ENCODE data around the gene TRAF3IP1.

Gene TRAF3IP1

DNA sequence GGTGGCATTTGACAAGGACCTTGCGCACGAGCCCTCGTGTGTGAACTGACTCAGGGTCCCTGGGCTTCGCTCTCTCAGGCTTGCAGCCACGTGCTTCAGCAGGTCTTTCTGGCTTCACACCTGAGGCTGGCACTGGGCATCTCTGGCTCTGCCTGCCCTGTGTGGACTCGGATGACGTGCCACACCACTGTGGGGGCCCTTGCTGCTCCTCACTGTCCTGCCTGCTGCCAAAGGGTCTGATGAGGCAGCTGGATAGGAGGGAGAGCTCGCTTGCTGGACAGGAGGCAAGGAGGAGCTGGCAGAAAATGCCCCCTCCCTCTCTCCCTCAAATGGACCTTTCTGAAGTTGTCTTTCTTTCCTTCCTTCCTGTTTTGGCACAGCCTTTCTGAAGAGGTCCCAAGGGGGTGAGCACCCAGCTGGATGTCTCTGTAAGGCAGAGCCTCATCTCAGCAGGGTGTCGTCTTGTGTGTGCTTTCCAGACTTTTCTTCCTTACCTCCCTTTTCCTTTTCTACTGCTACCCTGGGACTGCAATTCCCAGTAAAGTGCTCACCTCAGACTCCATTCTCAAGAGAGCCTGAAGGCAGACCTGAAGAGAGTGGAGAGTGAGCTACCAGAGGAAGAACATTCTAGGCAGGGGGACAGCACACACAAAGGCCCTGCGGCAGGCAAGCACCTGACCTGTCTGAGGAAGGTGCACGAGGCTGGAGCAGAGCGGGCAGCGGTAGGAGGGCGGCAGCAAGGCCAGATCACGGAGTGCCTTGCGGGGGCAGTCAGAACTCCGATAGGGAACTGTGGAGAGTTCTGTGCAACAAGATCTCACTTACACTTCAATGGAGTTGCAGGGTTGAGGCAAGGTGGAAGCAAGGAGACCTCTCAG is 37.2 kb upstream of the TRAF3IP1 start:
- POLR2A ChIA-PET (ENCODE audit: low non-redundant PET): no interaction called here
- TF ChIP-seq, protein P1, sequence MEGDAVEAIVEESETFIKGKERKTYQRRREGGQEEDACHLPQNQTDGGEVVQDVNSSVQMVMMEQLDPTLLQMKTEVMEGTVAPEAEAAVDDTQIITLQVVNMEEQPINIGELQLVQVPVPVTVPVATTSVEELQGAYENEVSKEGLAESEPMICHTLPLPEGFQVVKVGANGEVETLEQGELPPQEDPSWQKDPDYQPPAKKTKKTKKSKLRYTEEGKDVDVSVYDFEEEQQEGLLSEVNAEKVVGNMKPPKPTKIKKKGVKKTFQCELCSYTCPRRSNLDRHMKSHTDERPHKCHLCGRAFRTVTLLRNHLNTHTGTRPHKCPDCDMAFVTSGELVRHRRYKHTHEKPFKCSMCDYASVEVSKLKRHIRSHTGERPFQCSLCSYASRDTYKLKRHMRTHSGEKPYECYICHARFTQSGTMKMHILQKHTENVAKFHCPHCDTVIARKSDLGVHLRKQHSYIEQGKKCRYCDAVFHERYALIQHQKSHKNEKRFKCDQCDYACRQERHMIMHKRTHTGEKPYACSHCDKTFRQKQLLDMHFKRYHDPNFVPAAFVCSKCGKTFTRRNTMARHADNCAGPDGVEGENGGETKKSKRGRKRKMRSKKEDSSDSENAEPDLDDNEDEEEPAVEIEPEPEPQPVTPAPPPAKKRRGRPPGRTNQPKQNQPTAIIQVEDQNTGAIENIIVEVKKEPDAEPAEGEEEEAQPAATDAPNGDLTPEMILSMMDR (conservative IDR thresholded peaks at IDR 0.05; ENCODE audit: low read depth): no peak
- CTCF ChIA-PET: no interaction called here
- DNase-seq (ENCODE audit: low spot score): no peak
- peak overlapping the region; percentile 97 for H3K27ac ChIP-seq

DNA sequence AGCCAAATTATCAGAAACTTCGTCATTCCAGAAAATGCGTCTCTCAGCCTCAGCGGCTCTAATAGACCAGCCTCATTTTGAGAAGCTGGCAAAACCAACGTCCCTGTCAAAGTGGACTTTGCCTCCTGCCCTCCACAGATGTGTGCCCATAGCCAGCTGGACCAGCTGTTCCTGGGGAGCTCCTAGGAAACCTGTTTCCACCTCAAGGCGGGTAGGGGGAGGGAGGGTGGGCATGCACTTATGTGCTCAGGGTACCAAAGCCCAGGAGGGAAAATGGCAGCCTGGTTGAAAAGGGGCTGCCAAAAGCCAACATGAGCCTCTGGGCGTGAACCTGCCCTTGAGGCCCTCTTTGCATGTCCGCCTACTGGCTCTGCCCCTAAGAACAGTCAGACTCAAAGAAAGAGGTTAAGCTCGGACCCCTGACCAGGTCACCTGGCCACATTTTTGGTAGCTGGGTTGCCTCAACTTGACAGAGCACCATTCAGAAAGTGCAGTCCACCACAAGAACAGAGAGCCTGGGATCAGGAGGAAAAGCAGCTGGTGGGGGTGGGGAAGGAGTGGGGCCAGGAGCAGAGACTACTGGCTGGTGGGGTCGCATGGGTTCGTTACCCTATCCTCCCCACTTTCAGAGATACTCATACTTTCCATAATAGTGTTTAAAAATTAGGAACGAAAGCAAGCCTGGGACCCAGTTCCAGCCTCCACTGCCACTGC is 35.4 kb upstream of the TRAF3IP1 start:
- no peak for DNase-seq (ENCODE audit: low spot score)
- ChIA-PET CTCF (interaction anchor here (0.6 to 0.7 kb wide), 2 partner anchors 10 to 628 kb away, joined by 3 read pairs; no protein-coding TSS in a partner anchor), POLR2A (ENCODE audit: low non-redundant PET) (no interaction called here)
- TF ChIP-seq, protein P1 (conservative IDR thresholded peaks at IDR 0.05; ENCODE audit: low read depth): no peak
- peak overlapping the region; percentile 97 for H3K27ac ChIP-seq

DNA sequence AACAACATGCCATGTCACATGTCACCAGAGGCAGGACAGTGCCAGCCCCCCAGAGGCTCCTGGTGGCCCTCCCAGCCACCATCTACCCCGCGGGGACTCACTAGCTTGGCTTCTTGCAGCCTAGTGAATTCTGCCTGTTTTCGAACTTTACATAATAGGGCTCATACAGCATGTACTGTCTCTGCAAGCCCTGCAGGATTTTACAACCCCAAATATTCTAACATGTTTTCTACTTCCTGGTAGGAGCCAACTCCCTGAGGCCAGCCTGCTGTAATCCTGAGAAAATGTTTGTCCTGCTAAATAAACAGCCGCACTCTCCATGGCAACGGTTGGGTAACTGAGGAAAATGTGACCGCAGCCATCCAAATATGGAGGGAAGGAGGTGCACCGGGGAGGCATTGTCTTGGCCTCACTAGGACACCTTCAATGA is 34.6 kb upstream of the TRAF3IP1 start:
- POLR2A ChIA-PET (ENCODE audit: low non-redundant PET): no interaction called here
- TF ChIP-seq, protein P1 (conservative IDR thresholded peaks at IDR 0.05; ENCODE audit: low read depth): no peak
- CTCF ChIA-PET: interaction anchor here (0.7 kb wide), 1 partner anchor 9 kb away, joined by 3 read pairs; no protein-coding TSS in a partner anchor
- H3K27ac ChIP-seq: peak overlapping the region; percentile 97
- DNase-seq (ENCODE audit: low spot score): peak; percentile 85

DNA sequence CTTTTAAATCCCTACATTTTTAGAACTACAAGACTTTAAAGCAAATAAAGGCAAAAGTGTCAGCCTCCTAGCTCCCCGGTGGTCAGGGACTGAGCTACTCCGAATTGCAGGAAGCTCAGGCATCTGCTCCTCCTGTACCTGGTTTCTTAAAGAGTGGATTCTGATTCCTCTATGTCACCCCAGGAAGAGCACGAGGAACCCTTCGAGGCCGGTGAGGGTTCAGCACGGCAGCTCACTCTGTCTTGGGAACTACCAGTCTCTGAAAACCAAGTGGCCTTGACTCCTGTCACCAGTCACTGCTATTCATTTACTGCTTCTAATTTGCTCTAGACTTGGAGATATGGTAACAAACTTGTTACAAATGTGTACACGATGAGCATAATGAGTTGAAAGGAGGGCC is 34.2 kb upstream of the TRAF3IP1 start:
- POLR2A ChIA-PET (ENCODE audit: low non-redundant PET): no interaction called here
- CTCF ChIA-PET: interaction anchor here (0.6 kb wide), 1 partner anchor 686 kb away, joined by 3 read pairs; no protein-coding TSS in a partner anchor

DNA sequence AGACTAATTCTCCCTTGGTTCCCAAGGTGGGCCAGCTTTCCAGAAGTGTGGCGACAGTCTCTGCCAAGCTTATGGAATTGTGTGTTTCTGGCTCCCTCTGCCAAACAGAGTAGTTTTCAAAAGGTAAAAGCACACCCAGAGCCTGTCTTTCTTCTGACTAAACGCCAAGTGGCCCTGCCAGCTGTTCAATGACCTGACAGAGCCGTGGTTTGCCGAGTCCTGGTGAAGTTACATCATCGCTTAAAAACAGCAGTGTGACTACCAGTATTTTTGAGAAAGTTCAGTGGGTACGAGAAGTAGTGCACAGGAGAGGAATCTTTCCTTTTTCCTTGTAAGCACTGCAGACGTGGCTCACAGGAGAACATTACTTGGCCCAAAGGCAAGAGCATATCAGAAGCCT is 33.8 kb upstream of the TRAF3IP1 start:
- ChIA-PET CTCF (interaction anchor here (0.6 to 1.1 kb wide), 2 partner anchors 16 to 685 kb away, joined by 3 to 4 read pairs; no protein-coding TSS in a partner anchor), POLR2A (ENCODE audit: low non-redundant PET) (no interaction called here)
- peak; percentile 46 for DNase-seq (ENCODE audit: low spot score)
- H3K27ac ChIP-seq: peak overlapping the region; percentile 97
- TF ChIP-seq, protein P1 (conservative IDR thresholded peaks at IDR 0.05; ENCODE audit: low read depth): no peak

More for the DNA sequence above, 34.2 kb upstream of the TRAF3IP1 start:
- H3K27ac ChIP-seq: peak overlapping the region; percentile 97
- no peak for DNase-seq (ENCODE audit: low spot score)
- TF ChIP-seq, protein P1 (conservative IDR thresholded peaks at IDR 0.05; ENCODE audit: low read depth): no peak

DNA sequence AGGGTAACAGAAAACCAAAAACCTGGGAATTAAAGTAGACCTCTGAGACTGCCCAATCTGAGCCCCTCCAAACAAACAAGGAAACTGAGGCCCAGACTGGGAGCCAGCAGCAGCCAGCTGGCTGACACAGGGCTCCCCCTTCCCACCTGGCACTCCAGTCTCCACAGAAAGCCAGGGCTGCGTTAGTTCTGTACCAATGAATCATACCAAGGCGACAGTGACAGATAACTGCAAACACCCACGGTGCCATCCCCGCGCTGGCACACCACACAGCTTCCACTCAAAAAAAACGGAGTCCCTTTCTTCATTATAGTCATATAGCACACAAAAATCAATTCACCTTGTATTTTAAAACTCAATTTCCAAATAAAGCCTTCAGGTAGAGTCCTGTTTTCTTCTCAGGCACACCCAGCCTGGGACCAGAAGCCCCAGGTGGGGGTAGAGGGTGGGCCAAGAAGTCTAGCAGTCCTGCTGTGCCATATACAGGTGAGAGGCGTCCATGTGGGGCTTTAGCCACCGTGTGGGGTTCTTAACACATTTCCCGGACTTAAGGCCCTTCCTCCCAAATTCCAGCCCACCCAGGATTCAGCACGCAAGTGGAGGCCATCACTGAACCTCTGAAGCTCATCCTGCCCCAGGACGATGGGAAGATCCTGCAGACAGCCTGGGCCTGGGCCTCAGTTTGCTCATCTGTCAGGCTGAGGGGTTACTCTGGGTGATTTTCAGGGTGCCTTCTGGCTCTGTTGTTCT is 33.2 kb upstream of the TRAF3IP1 start:
- CTCF ChIA-PET: interaction anchor here (1.1 kb wide), 1 partner anchor 15 kb away, joined by 4 read pairs; no protein-coding TSS in a partner anchor
- no peak for DNase-seq (ENCODE audit: low spot score)
- TF ChIP-seq, protein P1 (conservative IDR thresholded peaks at IDR 0.05; ENCODE audit: low read depth): no peak
- POLR2A ChIA-PET (ENCODE audit: low non-redundant PET): no interaction called here
- peak overlapping the region; percentile 97 for H3K27ac ChIP-seq
